ENCODE data around the gene SLC35B1. TPM values are rescaled to one million over a fixed set of nuclear protein-coding genes. Genes with fewer than 3 reads are reported as not detected.

Gene SLC35B1
- total and polyA plus RNA-seq, 7 experiments from 2014 or later = 23.4 to 83.0 (median 44.6) TPM

DNA sequence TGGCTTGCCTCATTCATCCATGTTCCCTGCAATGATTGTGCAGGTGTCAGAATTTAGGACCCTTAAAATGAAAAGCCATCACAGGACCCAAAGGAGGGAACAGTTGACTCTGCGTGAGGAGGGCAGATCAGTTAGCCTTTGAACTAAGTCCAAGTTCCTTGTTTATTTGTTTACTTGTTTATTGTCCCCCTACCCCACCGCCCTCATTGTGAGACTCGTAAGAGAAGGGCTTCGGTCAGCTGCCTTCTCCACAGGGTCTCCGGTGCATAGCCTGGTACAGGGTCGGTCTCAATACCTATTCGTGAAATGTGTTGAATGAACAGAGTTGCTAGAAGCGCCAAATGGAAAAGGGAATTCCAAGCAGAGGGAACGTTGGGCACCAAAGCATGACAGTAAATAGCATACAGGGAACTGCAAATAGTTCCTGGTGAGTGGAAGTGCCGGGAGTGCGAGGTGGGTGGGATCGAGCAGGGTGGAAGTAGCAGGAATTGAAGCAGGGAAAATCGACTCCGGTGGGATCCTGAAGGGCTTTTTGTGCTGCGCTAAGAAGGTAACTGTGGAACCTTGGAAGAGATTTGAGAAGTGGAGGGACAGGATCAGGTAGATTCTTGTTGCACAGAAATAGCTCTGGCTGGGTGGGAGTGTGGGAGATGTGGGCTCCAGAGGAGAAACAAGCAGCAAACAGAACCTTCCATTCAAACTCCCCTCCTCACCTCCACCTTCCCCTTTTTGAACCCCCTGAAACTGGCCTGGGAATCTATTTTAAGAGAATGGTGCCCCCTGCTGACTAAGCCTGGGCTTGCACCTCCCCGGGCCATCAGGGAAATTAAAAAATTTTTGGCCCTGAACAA, 12.7 kb downstream of the SLC35B1 start:
- no peaks in the 10 kb centered on the region for H3K27me3 Mint-ChIP-seq
- Histone ChIP-seq H3K9me3 (ENCODE audit: control insufficient read depth in 2 of 3, low read length in 3 of 3) (no peaks in the 10 kb centered on the region), H3K4me3 (ENCODE audit: low read length) (no peak overlapping the region), H3K27ac (ENCODE audit: low read depth, low read length) (no peak overlapping the region), H3K27me3 (ENCODE audit: control insufficient read depth in 2 of 2, insufficient read depth in 2 of 2, low read length in 2 of 2) (no peaks in the 10 kb centered on the region), H3K4me1 (ENCODE audit: control insufficient read depth in 2 of 2, insufficient read depth in 2 of 2, low read length in 2 of 2) (peaks cover 13 to 29% of the 10 kb centered on the region in 2 donors), H3K36me3 (ENCODE audit: control insufficient read depth in 2 of 3, insufficient read depth in 3 of 3, low read length in 3 of 3) (peaks cover 0 to 6% (median 0%) of the 10 kb centered on the region in 3 experiments)
- ChIA-PET POLR2A (interaction anchor here (0.5 to 2.7 kb wide), 9 partner anchors 9 to 1683 kb away, joined by 3 to 13 read pairs (median 5); partner anchors contain the start of genes FAM117A, SLC35B1 and SPOP), CTCF (interaction anchor here (1.0 to 3.8 kb wide), 11 partner anchors 8 to 138 kb away, joined by 3 to 38 read pairs (median 7); partner anchors contain the start of gene SLC35B1)
- intact Hi-C loops (cut with micrococcal nuclease) = loop anchor here (1.0 to 5.0 kb wide), 6 partner anchors 18 to 198 kb away; partner anchors contain the start of genes NGFR (in 1 of the 2) and NXPH3 (in 1 of the 2)
- H3K4me3 Mint-ChIP-seq = peak overlapping the region in 6 of 10 donors; percentile 23 to 62 (median 57)
- H3K4me1 Mint-ChIP-seq = peaks cover 28 to 66% (median 50%) of the 10 kb centered on the region in 7 donors
- H3K9me3 Mint-ChIP-seq = no peaks in the 10 kb centered on the region
- peaks cover 2 to 9% (median 7%) of the 10 kb centered on the region in 5 donors for H3K36me3 Mint-ChIP-seq
- ATAC-seq (peak; percentile 67), DNase-seq (peak; percentile 45 to 78 (median 62))
- H3K27ac Mint-ChIP-seq = peak overlapping the region in 8 of 9 donors; percentile 76 to 92 (median 86)

DNA sequence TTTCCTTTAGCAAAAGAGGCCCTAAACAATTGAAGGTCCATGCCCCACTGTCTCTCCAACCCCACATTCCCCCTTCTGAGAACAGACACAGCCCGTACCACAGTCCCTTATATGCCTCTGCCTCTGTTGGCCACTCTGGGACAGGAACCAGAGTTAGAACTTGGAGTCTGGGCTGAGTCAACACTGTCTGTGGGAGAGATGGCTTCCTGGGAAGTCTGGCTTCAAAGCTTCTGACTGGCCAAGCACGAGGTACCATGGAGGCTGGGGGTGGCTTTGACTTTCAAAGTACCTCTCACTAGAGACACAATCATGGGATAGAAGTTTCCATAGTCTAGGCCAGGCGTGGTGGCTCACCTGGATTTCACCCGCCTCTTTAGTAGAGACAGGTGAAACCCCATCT, 15.0 kb downstream of the SLC35B1 start:
- H3K4me3 Mint-ChIP-seq = no peak overlapping the region
- DNase-seq (no peak), ATAC-seq (no peak)
- peaks cover 38 to 75% (median 59%) of the 10 kb centered on the region in 7 donors for H3K4me1 Mint-ChIP-seq
- H3K27me3 Mint-ChIP-seq = no peaks in the 10 kb centered on the region
- Histone ChIP-seq H3K27ac (ENCODE audit: low read depth, low read length) (no peak overlapping the region), H3K27me3 (ENCODE audit: control insufficient read depth in 2 of 2, insufficient read depth in 2 of 2, low read length in 2 of 2) (no peaks in the 10 kb centered on the region), H3K36me3 (ENCODE audit: control insufficient read depth in 2 of 3, insufficient read depth in 3 of 3, low read length in 3 of 3) (no peaks in the 10 kb centered on the region), H3K9me3 (ENCODE audit: control insufficient read depth in 2 of 3, low read length in 3 of 3) (no peaks in the 10 kb centered on the region), H3K4me3 (ENCODE audit: low read length) (no peak overlapping the region), H3K4me1 (ENCODE audit: control insufficient read depth in 2 of 2, insufficient read depth in 2 of 2, low read length in 2 of 2) (peaks cover 27 to 47% of the 10 kb centered on the region in 2 donors)
- POLR2A ChIA-PET = no interaction called here
- H3K27ac Mint-ChIP-seq = peak overlapping the region in 5 of 9 donors; percentile 59 to 70 (median 68)
- peaks cover 0 to 10% (median 5%) of the 10 kb centered on the region in 5 donors for H3K36me3 Mint-ChIP-seq
- intact Hi-C loops (cut with micrococcal nuclease) = no loop called here
- peaks cover 0 to 4% (median 0%) of the 10 kb centered on the region in 11 donors for H3K9me3 Mint-ChIP-seq
- CTCF ChIA-PET = no interaction called here

DNA sequence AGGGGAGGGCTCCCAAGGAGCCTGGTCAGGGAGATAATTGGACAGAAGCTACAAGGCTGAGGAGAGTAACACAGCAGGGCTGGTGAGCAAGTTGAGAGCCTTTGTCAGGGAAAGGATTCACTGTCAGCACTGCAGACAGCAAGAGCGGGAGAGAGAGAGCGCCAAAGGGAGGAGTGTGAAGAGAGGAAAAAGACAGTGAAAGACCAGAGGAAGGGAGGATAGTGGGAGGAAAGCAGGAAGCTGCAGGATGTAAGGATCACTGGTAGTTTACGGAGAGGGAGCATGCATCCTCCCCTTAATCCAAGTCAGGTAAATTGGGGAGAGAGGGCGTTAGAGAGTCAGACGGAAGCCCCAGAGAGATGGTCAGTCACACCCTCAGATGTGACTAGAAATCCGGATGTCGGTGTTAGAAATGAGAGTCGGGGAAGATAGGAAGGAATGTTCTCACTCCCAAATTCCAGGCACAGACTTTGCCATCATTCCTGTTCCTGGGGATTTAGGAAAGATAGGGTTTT, 16.0 kb downstream of the SLC35B1 start:
- peaks cover 33 to 57% of the 10 kb centered on the region in 2 donors for H3K4me1 ChIP-seq (ENCODE audit: control insufficient read depth in 2 of 2, insufficient read depth in 2 of 2, low read length in 2 of 2)
- Mint-ChIP-seq H3K9me3 (peaks cover 0 to 4% (median 0%) of the 10 kb centered on the region in 11 donors), H3K27me3 (no peaks in the 10 kb centered on the region), H3K4me3 (peak overlapping the region in 7 of 10 donors; percentile 11 to 92 (median 66)), H3K27ac (peak overlapping the region; percentile 27 to 98 (median 79)), H3K36me3 (peaks cover 2 to 10% (median 5%) of the 10 kb centered on the region in 5 donors), H3K4me1 (peaks cover 44 to 83% (median 66%) of the 10 kb centered on the region in 7 donors)
- DNase-seq (no peak), ATAC-seq (no peak)
- ChIA-PET POLR2A (no interaction called here), CTCF (interaction anchor here (0.7 to 1.2 kb wide), 3 partner anchors 11 to 305 kb away, joined by 3 to 6 read pairs (median 3); no protein-coding TSS in a partner anchor)
- intact Hi-C loops (cut with micrococcal nuclease) = no loop called here
- no peaks in the 10 kb centered on the region for H3K9me3 ChIP-seq (ENCODE audit: control insufficient read depth in 2 of 3, low read length in 3 of 3)
- peak overlapping the region; percentile 39 for H3K27ac ChIP-seq (ENCODE audit: low read depth, low read length)
- H3K27me3 ChIP-seq (ENCODE audit: control insufficient read depth in 2 of 2, insufficient read depth in 2 of 2, low read length in 2 of 2) = no peaks in the 10 kb centered on the region
- H3K36me3 ChIP-seq (ENCODE audit: control insufficient read depth in 2 of 3, insufficient read depth in 3 of 3, low read length in 3 of 3) = no peaks in the 10 kb centered on the region
- no peak overlapping the region for H3K4me3 ChIP-seq (ENCODE audit: low read length)

DNA sequence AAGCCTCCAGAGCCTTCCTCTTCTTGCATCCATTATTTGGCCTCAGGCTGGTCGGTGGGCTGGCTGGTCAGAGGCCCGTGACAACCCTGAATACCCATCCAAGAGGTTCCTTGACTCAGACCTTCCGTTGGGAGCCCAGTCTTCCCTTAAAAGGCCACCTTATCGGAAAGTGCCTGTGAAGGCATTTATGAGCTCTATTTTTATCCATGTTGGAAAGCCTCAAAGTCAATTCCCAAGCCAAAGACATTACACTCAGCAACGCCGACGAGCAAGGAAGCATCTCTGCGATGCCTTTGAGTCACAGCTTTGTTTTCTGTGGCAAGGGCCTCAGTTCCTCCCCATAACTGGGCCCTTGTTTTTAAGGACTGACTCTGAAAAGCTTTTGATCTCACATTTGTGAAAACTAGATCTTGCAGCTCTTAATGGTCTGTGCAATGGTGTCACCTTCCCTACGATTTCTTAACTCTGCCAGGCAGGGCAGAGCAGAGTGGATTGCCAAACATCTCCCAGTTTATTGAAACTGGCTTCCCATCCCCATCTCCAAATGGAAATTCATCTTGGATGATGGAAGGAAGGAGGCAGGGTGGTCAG, 16.6 kb downstream of the SLC35B1 start:
- Mint-ChIP-seq H3K9me3 (peaks cover 0 to 4% (median 0%) of the 10 kb centered on the region in 11 donors), H3K4me1 (peaks cover 40 to 81% (median 64%) of the 10 kb centered on the region in 7 donors), H3K27ac (peak overlapping the region in 8 of 9 donors; percentile 38 to 98 (median 82)), H3K36me3 (peaks cover 4 to 10% (median 5%) of the 10 kb centered on the region in 5 donors), H3K4me3 (peak overlapping the region in 8 of 10 donors; percentile 33 to 92 (median 66)), H3K27me3 (no peaks in the 10 kb centered on the region)
- Histone ChIP-seq H3K4me1 (ENCODE audit: control insufficient read depth in 2 of 2, insufficient read depth in 2 of 2, low read length in 2 of 2) (peaks cover 28 to 55% of the 10 kb centered on the region in 2 donors), H3K27ac (ENCODE audit: low read depth, low read length) (peak overlapping the region; percentile 39), H3K36me3 (ENCODE audit: control insufficient read depth in 2 of 3, insufficient read depth in 3 of 3, low read length in 3 of 3) (no peaks in the 10 kb centered on the region), H3K9me3 (ENCODE audit: control insufficient read depth in 2 of 3, low read length in 3 of 3) (no peaks in the 10 kb centered on the region), H3K4me3 (ENCODE audit: low read length) (no peak overlapping the region), H3K27me3 (ENCODE audit: control insufficient read depth in 2 of 2, insufficient read depth in 2 of 2, low read length in 2 of 2) (no peaks in the 10 kb centered on the region)
- no peak for ATAC-seq
- CTCF ChIA-PET = interaction anchor here (0.7 to 1.2 kb wide), 3 partner anchors 11 to 306 kb away, joined by 3 to 6 read pairs (median 3); no protein-coding TSS in a partner anchor
- POLR2A ChIA-PET = interaction anchor here (1.0 kb wide), 1 partner anchor 14 kb away, joined by 3 read pairs; the partner anchor contains the start of gene SPOP
- intact Hi-C loops (cut with micrococcal nuclease) = no loop called here
- no peak for DNase-seq

DNA sequence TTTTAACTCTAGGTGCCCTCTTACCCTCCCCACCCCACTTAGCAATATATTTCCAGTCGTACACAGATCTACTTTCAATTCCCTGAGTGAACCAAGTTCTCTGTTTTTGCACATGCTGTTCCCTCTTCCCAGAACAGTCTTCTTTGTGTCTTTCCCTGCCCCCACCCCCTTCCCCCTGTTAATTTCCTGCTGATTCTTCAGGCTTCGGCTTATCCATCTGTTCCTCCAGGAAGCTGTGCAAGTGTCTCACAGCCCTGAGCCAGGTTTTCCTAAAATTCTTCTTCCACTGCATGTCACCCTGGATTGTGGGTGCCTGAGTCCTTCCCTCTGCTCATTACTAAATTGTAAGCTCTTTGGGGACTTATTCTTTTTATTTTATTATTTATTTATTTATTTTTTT, 17.5 kb downstream of the SLC35B1 start:
- Histone ChIP-seq H3K4me3 (ENCODE audit: low read length) (no peak overlapping the region), H3K27ac (ENCODE audit: low read depth, low read length) (no peak overlapping the region), H3K36me3 (ENCODE audit: control insufficient read depth in 2 of 3, insufficient read depth in 3 of 3, low read length in 3 of 3) (no peaks in the 10 kb centered on the region), H3K27me3 (ENCODE audit: control insufficient read depth in 2 of 2, insufficient read depth in 2 of 2, low read length in 2 of 2) (no peaks in the 10 kb centered on the region), H3K4me1 (ENCODE audit: control insufficient read depth in 2 of 2, insufficient read depth in 2 of 2, low read length in 2 of 2) (peaks cover 21 to 46% of the 10 kb centered on the region in 2 donors), H3K9me3 (ENCODE audit: control insufficient read depth in 2 of 3, low read length in 3 of 3) (no peaks in the 10 kb centered on the region)
- Mint-ChIP-seq H3K27me3 (no peaks in the 10 kb centered on the region), H3K4me3 (peak overlapping the region in 9 of 10 donors; percentile 14 to 92 (median 71)), H3K9me3 (peaks cover 0 to 4% (median 0%) of the 10 kb centered on the region in 11 donors), H3K4me1 (peaks cover 32 to 75% (median 55%) of the 10 kb centered on the region in 7 donors), H3K36me3 (peaks cover 4 to 10% (median 5%) of the 10 kb centered on the region in 5 donors), H3K27ac (peak overlapping the region; percentile 32 to 98 (median 85))
- intact Hi-C loops (cut with micrococcal nuclease) = no loop called here
- ATAC-seq (no peak), DNase-seq (no peak)
- CTCF ChIA-PET = no interaction called here
- POLR2A ChIA-PET = interaction anchor here (1.0 kb wide), 1 partner anchor 13 kb away, joined by 3 read pairs; the partner anchor contains the start of gene SPOP

DNA sequence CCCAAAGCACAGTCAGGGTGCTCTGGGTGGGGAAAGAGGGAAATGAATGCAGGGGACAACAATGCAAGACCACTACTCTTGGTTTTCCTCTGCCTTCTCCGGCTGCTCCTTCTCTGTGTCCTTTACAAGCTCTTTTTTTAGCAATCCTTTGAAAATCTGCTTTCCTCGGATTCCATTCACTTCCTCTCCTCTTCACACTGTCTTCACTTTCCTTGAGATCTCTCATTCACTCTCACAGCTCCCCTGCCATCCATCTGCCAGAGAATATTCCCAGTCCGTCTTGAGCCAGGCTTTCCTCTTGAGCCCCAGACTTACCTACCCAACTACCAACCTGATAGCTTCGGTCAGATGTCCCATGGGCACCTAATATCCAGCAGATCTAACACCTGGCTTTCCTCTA, 18.9 kb downstream of the SLC35B1 start:
- Mint-ChIP-seq H3K27me3 (no peaks in the 10 kb centered on the region), H3K9me3 (peaks cover 0 to 4% (median 0%) of the 10 kb centered on the region in 11 donors), H3K27ac (peak overlapping the region; percentile 76 to 99 (median 96)), H3K36me3 (peaks cover 4 to 10% (median 5%) of the 10 kb centered on the region in 5 donors), H3K4me3 (peak overlapping the region; percentile 69 to 93 (median 87)), H3K4me1 (peaks cover 28 to 73% (median 53%) of the 10 kb centered on the region in 7 donors)
- H3K27ac ChIP-seq (ENCODE audit: low read depth, low read length) = peak overlapping the region; percentile 80
- H3K4me3 ChIP-seq (ENCODE audit: low read length) = peak overlapping the region; percentile 67
- H3K36me3 ChIP-seq (ENCODE audit: control insufficient read depth in 2 of 3, insufficient read depth in 3 of 3, low read length in 3 of 3) = no peaks in the 10 kb centered on the region
- ChIA-PET CTCF (interaction anchor here (0.8 to 2.4 kb wide), 3 partner anchors 9 to 119 kb away, joined by 3 to 15 read pairs (median 4); no protein-coding TSS in a partner anchor), POLR2A (interaction anchor here (0.6 to 2.4 kb wide), 11 partner anchors 8 to 469 kb away, joined by 3 to 10 read pairs (median 3); partner anchors contain the start of genes KAT7 and SPOP)
- DNase-seq = no peak
- no peaks in the 10 kb centered on the region for H3K9me3 ChIP-seq (ENCODE audit: control insufficient read depth in 2 of 3, low read length in 3 of 3)
- intact Hi-C loops (cut with micrococcal nuclease) = loop anchor here (1.0 kb wide), 1 partner anchor 11 kb away; the partner anchor contains the start of gene SPOP (in 2 of the 2)
- H3K4me1 ChIP-seq (ENCODE audit: control insufficient read depth in 2 of 2, insufficient read depth in 2 of 2, low read length in 2 of 2) = peaks cover 21 to 43% of the 10 kb centered on the region in 2 donors
- no peaks in the 10 kb centered on the region for H3K27me3 ChIP-seq (ENCODE audit: control insufficient read depth in 2 of 2, insufficient read depth in 2 of 2, low read length in 2 of 2)
- ATAC-seq = no peak
